ENCODE results near the gene PHLDA1. TPM values are rescaled to one million over a fixed set of nuclear protein-coding genes. Genes with fewer than 3 reads are reported as not detected.

Gene PHLDA1
- total RNA-seq, 1 experiment from 2014 or later = 181 TPM

- Histone ChIP-seq H3K9me3 (ENCODE audit: low read length) (no peaks in the 10 kb centered on the region), H3K27ac (ENCODE audit: low read length) (peak overlapping the region; percentile 94), H3K27me3 (ENCODE audit: low read length) (no peaks in the 10 kb centered on the region), H2AFZ (ENCODE audit: low read length) (no peak overlapping the region), H3K4me3 (ENCODE audit: low read length) (peak overlapping the region; percentile 97; the same call in 1 of the 2 replicates), H3F3A (ENCODE audit: low read length, unreplicated experiment) (peaks cover 67% of the 10 kb centered on the region), H3K36me3 (ENCODE audit: low read depth, low read length) (peaks cover 32% of the 10 kb centered on the region), H3K9ac (ENCODE audit: low read length) (0 out of 2 replicates have a peak overlapping the region, but pooled peaks have one; percentile 6), H3K79me2 (ENCODE audit: low read length) (peaks cover 46% of the 10 kb centered on the region), H3K9me2 (replicated peaks; ENCODE audit: low read length) (no peaks in the 10 kb centered on the region), H4K20me1 (ENCODE audit: low read length) (peaks cover 33% of the 10 kb centered on the region), H3K4me2 (ENCODE audit: low read length) (peak overlapping the region; percentile 93), H3K4me1 (ENCODE audit: insufficient read depth, low read length) (peaks cover 55% of the 10 kb centered on the region)
- POLR2A ChIA-PET (ENCODE audit: unreplicated experiment) = interaction anchor here (0.7 kb wide), 1 partner anchor 73 kb away, joined by 3 read pairs; no protein-coding TSS in a partner anchor
- intact Hi-C loops (cut with micrococcal nuclease) = loop anchor here (5.0 kb wide), 1 partner anchor 259 kb away; no protein-coding TSS in a partner anchor
- CTCF ChIA-PET = interaction anchor here (0.5 to 0.7 kb wide), 4 partner anchors 22 to 466 kb away, joined by 3 to 4 read pairs (median 3); no protein-coding TSS in a partner anchor
- TF ChIP-seq EZH2phosphoT487 (IDR thresholded peaks at IDR 0.05; ENCODE audit: borderline replicate concordance, low read length) (no peak), EZH2 (IDR thresholded peaks at IDR 0.05; ENCODE audit: low read length, unreplicated experiment) (no peak), CTCF (conservative IDR thresholded peaks at IDR 0.05; ENCODE audit: low read depth, low read length) (no peak)
- no TSS peak for BruUV-seq (replicated peaks)
- ATAC-seq (peak; percentile 16), DNase-seq (peak; percentile 56)
These were observed 5.7 kb downstream of the PHLDA1 start for GRCh38 chr12:76025601-76026575.

GRCh38 chr12:76024942-76025600 is 6.5 kb downstream of the PHLDA1 start:
- no peaks in the 10 kb centered on the region for H3K27me3 ChIP-seq (ENCODE audit: low read length)
- H3K4me2 ChIP-seq (ENCODE audit: low read length) = peak overlapping the region; percentile 93; the same call in 1 of the 2 replicates
- no peaks in the 10 kb centered on the region for H3K9me2 ChIP-seq (replicated peaks; ENCODE audit: low read length)
- peaks cover 61% of the 10 kb centered on the region for H3K4me1 ChIP-seq (ENCODE audit: insufficient read depth, low read length)
- H3K9ac ChIP-seq (ENCODE audit: low read length) = 0 out of 2 replicates have a peak overlapping the region, but pooled peaks have one; percentile 3
- H4K20me1 ChIP-seq (ENCODE audit: low read length) = peaks cover 25% of the 10 kb centered on the region
- DNase-seq (peak; percentile 71), ATAC-seq (peak; percentile 18)
- intact Hi-C loops (cut with micrococcal nuclease) = loop anchor here (5.0 kb wide), 4 partner anchors 258 to 463 kb away; no protein-coding TSS in a partner anchor
- peaks cover 67% of the 10 kb centered on the region for H3F3A ChIP-seq (ENCODE audit: low read length, unreplicated experiment)
- BruUV-seq (replicated peaks) = no TSS peak
- POLR2A ChIA-PET (ENCODE audit: unreplicated experiment) = interaction anchor here (0.7 kb wide), 1 partner anchor 73 kb away, joined by 3 read pairs; no protein-coding TSS in a partner anchor
- TF ChIP-seq CTCF (conservative IDR thresholded peaks at IDR 0.05; ENCODE audit: low read depth, low read length) (no peak), EZH2 (IDR thresholded peaks at IDR 0.05; ENCODE audit: low read length, unreplicated experiment) (no peak), EZH2phosphoT487 (IDR thresholded peaks at IDR 0.05; ENCODE audit: borderline replicate concordance, low read length) (no peak)
- H3K79me2 ChIP-seq (ENCODE audit: low read length) = peaks cover 38% of the 10 kb centered on the region
- H3K4me3 ChIP-seq (ENCODE audit: low read length) = no peak overlapping the region
- CTCF ChIA-PET = interaction anchor here (0.6 to 0.7 kb wide), 5 partner anchors 28 to 465 kb away, joined by 3 read pairs; no protein-coding TSS in a partner anchor
- H3K36me3 ChIP-seq (ENCODE audit: low read depth, low read length) = peaks cover 24% of the 10 kb centered on the region
- no peaks in the 10 kb centered on the region for H3K9me3 ChIP-seq (ENCODE audit: low read length)
- H2AFZ ChIP-seq (ENCODE audit: low read length) = no peak overlapping the region
- H3K27ac ChIP-seq (ENCODE audit: low read length) = peak overlapping the region; percentile 94

All from PC-3 (cell line).